Daoy (cell line): ENCODE results near the gene SGPP2. TPM values are rescaled to one million over a fixed set of nuclear protein-coding genes. Genes with fewer than 3 reads are reported as not detected.

Source experiments
- DNase-seq: peaks from one replicate; pipeline ENCODE4 v3.0.0-alpha.2; 2015; ENCODE audit warnings: low read depth
- total RNA-seq: library from RNA; depleted of rRNA; stranded (reverse); fragments of >200 nt; shearing (Covaris generic); gene quantifications from 2 replicates; pipeline ENCODE4 v1.2.3, GENCODE V29; 2014

SGPP2 gene
- total RNA-seq, 1 experiment from 2014 or later: 0.74 TPM

GRCh38 chr2:222525811-222526210 lies 101.5 kb downstream of the SGPP2 start:
- DNase-seq: no peak

- no peak for DNase-seq
Measured at GRCh38 chr2:222526480-222527277, 102.3 kb downstream of the SGPP2 start.

GRCh38 chr2:222532315-222532714 lies 108.0 kb downstream of the SGPP2 start:
- no peak for DNase-seq

- no peak for DNase-seq
Measured at GRCh38 chr2:222535477-222535876, 111.1 kb downstream of the SGPP2 start.

GRCh38 chr2:222538535-222538934 lies 114.2 kb downstream of the SGPP2 start:
- DNase-seq: no peak

- no peak for DNase-seq
Measured at GRCh38 chr2:222544661-222545060, 120.3 kb downstream of the SGPP2 start.

- DNase-seq: no peak
Measured at GRCh38 chr2:222545823-222546795, 121.8 kb downstream of the SGPP2 start.

- no peak for DNase-seq
Measured at GRCh38 chr2:222547083-222547482, 122.7 kb downstream of the SGPP2 start.

- DNase-seq: no peak
Measured at GRCh38 chr2:222548992-222549391, 124.6 kb downstream of the SGPP2 start.

GRCh38 chr2:222554517-222554916 lies 130.2 kb downstream of the SGPP2 start:
- DNase-seq: no peak

GRCh38 chr2:222561151-222561550 lies 136.8 kb downstream of the SGPP2 start:
- no peak for DNase-seq

- DNase-seq: peak; percentile 35
Measured at GRCh38 chr2:222561817-222562645, 137.7 kb downstream of the SGPP2 start.

GRCh38 chr2:222563106-222563718 lies 138.9 kb downstream of the SGPP2 start:
- DNase-seq: no peak

GRCh38 chr2:222563936-222564335 lies 139.6 kb downstream of the SGPP2 start:
- no peak for DNase-seq

GRCh38 chr2:222566229-222566628 lies 141.9 kb downstream of the SGPP2 start:
- DNase-seq: no peak

GRCh38 chr2:222568865-222569264 lies 144.5 kb downstream of the SGPP2 start:
- peak; percentile 11 for DNase-seq

- no peak for DNase-seq
Measured at GRCh38 chr2:222569826-222570225, 145.5 kb downstream of the SGPP2 start.

GRCh38 chr2:222572264-222572721 lies 147.9 kb downstream of the SGPP2 start:
- no peak for DNase-seq

GRCh38 chr2:222572751-222573174 lies 148.4 kb downstream of the SGPP2 start:
- DNase-seq: no peak

GRCh38 chr2:222575618-222576017 lies 151.3 kb downstream of the SGPP2 start:
- no peak for DNase-seq
